DOHH2 (cell line): ENCODE data around the gene TRPM3.

Source experiments
- H3F3A ChIP-seq: fragments of 200-600 bp; sonication (generic), shearing (Covaris generic); 2 replicates; pipeline ENCODE4 v1.6.0; 2016; ENCODE audit warnings: antibody characterized with exemption, mild to moderate bottlenecking; ENCODE audit not compliant: control insufficient read depth, insufficient read depth
- H3K27ac ChIP-seq: fragments of 200-600 bp; sonication (generic); 2 replicates; pipeline ENCODE4 v1.5.1; 2014; ENCODE audit warnings: low read depth, mild to moderate bottlenecking, low read length, moderate library complexity
- H3K27me3 ChIP-seq: fragments of 200-600 bp; sonication (generic); 2 replicates; pipeline ENCODE4 v1.6.1; 2014; ENCODE audit warnings: mild to moderate bottlenecking, low read length, mixed read lengths; ENCODE audit not compliant: control insufficient read depth
- H3K36me3 ChIP-seq: fragments of 200-600 bp; sonication (generic); 2 replicates; pipeline ENCODE4 v1.6.1; 2014; ENCODE audit warnings: mild to moderate bottlenecking, low read length, moderate library complexity, mixed read lengths; ENCODE audit not compliant: control insufficient read depth
- H3K4me1 ChIP-seq: fragments of 200-600 bp; sonication (generic); 2 replicates; pipeline ENCODE4 v1.6.1; 2014; ENCODE audit warnings: mild to moderate bottlenecking, low read length, mixed read lengths; ENCODE audit not compliant: control insufficient read depth
- H3K4me2 ChIP-seq: fragments of 200-600 bp; sonication (generic); 2 replicates; pipeline ENCODE4 v1.6.0; 2014; ENCODE audit warnings: mild to moderate bottlenecking, low read length, moderate library complexity
- H3K4me3 ChIP-seq: fragments of 200-600 bp; sonication (generic); 2 replicates; pipeline ENCODE4 v1.5.1; 2014; ENCODE audit warnings: mild to moderate bottlenecking, low read length, mixed read lengths
- H3K79me2 ChIP-seq: fragments of 200-600 bp; sonication (generic); 2 replicates; pipeline ENCODE4 v1.6.1; 2014; ENCODE audit warnings: mild to moderate bottlenecking, low read length, mixed read lengths; ENCODE audit not compliant: control insufficient read depth
- H3K9me2 ChIP-seq: fragments of 200-600 bp; sonication (generic); replicated peaks from 2 replicates; pipeline ENCODE4 v1.6.1; 2014; ENCODE audit warnings: mild to moderate bottlenecking, low read length, mixed read lengths; ENCODE audit not compliant: control insufficient read depth
- H3K9me3 ChIP-seq: fragments of 200-600 bp; sonication (generic); 2 replicates; pipeline ENCODE4 v1.6.1; 2014; ENCODE audit warnings: antibody characterized with exemption, low read length, mixed read lengths; ENCODE audit not compliant: control insufficient read depth, insufficient read depth
- H4K20me1 ChIP-seq: fragments of 200-600 bp; sonication (generic); 2 replicates; pipeline ENCODE4 v1.6.0; 2014; ENCODE audit warnings: low read depth, mild to moderate bottlenecking, antibody characterized with exemption, low read length, moderate library complexity; ENCODE audit not compliant: control insufficient read depth, insufficient read depth
- EZH2phosphoT487 ChIP-seq: fragments of 200-600 bp; sonication (generic); IDR thresholded peaks from 2 replicates; pipeline ENCODE4 v1.6.1; 2017; ENCODE audit warnings: borderline replicate concordance, mild to moderate bottlenecking, antibody characterized with exemption, low read length, moderate library complexity, mixed read lengths
- TF ChIP-seq, protein P1 (sequence below): fragments of 200-600 bp; sonication (generic); IDR thresholded peaks from one replicate; pipeline ENCODE4 v1.5.1; 2014; ENCODE audit warnings: antibody characterized with exemption, mild to moderate bottlenecking, low read depth, low read length; ENCODE audit not compliant: poor library complexity, severe bottlenecking

TRPM3 gene

DNA sequence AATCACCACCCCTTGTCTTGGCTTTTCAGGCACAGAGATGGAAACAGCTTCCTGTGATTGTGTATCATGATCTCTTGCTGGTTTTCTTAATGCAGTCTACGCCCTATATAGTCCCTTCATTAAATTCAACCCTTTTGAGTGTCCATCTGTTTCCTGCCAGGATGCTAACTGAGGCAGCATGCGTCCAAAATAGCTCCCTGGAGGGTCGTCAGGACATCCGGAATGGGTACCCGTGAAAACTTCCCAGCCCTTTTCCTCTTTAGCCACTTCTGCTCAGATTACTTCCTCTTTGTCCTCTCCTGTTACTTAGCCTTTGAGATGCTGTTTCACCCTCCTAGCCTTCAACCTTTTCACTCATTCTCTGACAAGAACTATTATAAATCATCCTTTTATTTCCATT, 627.2 kb downstream of the TRPM3 start:
- Histone ChIP-seq H3K36me3 (no peaks in the 10 kb centered on the region), H3K4me2 (peak overlapping the region; percentile 1; the same call in 1 of the 2 replicates), H3K9me2 (no peaks in the 10 kb centered on the region), H3F3A (no peaks in the 10 kb centered on the region), H3K9me3 (no peaks in the 10 kb centered on the region), H3K4me3 (no peak overlapping the region), H3K4me1 (peaks cover 14% of the 10 kb centered on the region), H3K27me3 (peaks cover 3% of the 10 kb centered on the region; the same call in 1 of the 2 replicates), H4K20me1 (no peaks in the 10 kb centered on the region), H3K79me2 (no peaks in the 10 kb centered on the region), H3K27ac (no peak overlapping the region)
- no peak for TF ChIP-seq EZH2phosphoT487
- TF ChIP-seq, protein P1, sequence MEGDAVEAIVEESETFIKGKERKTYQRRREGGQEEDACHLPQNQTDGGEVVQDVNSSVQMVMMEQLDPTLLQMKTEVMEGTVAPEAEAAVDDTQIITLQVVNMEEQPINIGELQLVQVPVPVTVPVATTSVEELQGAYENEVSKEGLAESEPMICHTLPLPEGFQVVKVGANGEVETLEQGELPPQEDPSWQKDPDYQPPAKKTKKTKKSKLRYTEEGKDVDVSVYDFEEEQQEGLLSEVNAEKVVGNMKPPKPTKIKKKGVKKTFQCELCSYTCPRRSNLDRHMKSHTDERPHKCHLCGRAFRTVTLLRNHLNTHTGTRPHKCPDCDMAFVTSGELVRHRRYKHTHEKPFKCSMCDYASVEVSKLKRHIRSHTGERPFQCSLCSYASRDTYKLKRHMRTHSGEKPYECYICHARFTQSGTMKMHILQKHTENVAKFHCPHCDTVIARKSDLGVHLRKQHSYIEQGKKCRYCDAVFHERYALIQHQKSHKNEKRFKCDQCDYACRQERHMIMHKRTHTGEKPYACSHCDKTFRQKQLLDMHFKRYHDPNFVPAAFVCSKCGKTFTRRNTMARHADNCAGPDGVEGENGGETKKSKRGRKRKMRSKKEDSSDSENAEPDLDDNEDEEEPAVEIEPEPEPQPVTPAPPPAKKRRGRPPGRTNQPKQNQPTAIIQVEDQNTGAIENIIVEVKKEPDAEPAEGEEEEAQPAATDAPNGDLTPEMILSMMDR, result no peak

DNA sequence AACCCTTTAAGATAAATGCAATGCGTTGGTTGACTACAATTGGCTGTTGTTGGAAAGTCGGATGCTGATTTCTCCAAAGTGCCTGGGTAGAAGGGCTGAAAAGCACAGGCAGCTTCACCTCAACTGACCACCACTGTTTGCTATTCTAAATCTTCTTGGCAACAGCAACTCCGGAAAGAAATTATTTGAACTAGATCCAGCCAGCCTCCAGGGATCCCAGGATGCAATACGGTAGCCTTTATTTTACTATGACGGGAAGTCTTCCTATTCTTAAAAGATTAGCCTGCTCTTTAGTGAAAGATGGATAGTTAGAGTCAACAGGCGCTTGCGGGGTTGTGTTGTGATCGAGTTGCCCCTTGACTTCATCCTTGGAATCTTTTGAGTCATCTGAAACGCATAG, 628.4 kb downstream of the TRPM3 start:
- Histone ChIP-seq H3K4me2 (no peak overlapping the region), H3K27me3 (peaks cover 3% of the 10 kb centered on the region; the same call in 1 of the 2 replicates), H3F3A (no peaks in the 10 kb centered on the region), H3K27ac (no peak overlapping the region), H4K20me1 (no peaks in the 10 kb centered on the region), H3K79me2 (no peaks in the 10 kb centered on the region), H3K9me3 (no peaks in the 10 kb centered on the region), H3K4me3 (no peak overlapping the region), H3K9me2 (no peaks in the 10 kb centered on the region), H3K36me3 (no peaks in the 10 kb centered on the region), H3K4me1 (peaks cover 14% of the 10 kb centered on the region)
- TF ChIP-seq EZH2phosphoT487, result no peak
- TF ChIP-seq, protein P1, result no peak

DNA sequence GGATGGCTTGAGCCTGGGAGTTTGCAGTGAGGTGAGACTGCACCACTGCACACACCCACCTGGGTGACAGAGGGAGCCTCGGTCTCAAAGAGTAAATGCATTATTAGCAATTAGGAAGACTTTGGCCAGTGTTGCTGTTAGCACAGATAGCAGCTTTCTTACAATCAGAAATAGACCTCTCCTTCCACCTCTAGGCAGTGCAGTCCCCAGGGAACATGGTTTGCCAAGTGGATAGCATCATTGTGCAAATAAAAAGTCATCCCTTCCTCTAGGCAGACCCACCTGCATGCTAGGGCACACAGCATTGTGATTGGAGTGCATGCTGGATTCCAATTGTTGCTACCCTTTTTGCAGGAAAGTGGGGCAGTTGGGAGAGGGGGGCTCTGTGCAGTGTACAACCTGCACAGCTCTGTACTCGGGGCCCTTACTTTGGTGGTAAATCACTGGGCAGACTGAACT, 629.1 kb downstream of the TRPM3 start:
- Histone ChIP-seq H3K9me3 (no peaks in the 10 kb centered on the region), H3K4me3 (no peak overlapping the region), H3K27ac (no peak overlapping the region), H3K4me1 (peaks cover 14% of the 10 kb centered on the region), H3K36me3 (no peaks in the 10 kb centered on the region), H3K4me2 (no peak overlapping the region), H3F3A (no peaks in the 10 kb centered on the region), H3K79me2 (no peaks in the 10 kb centered on the region), H3K9me2 (no peaks in the 10 kb centered on the region), H4K20me1 (no peaks in the 10 kb centered on the region), H3K27me3 (peaks cover 3% of the 10 kb centered on the region; the same call in 1 of the 2 replicates)
- no peak for TF ChIP-seq EZH2phosphoT487
- TF ChIP-seq, protein P1, result no peak
